GM19468 (cell line): ENCODE data around the gene C1GALT1C1.
"Not testable (repeated sequence)": the region's sequence is repeated elsewhere in the genome, so short reads cannot be mapped to it uniquely, and the experiment has no call there.

Experiments used
- ATAC-seq: cut with Tn5 transposase; IDR thresholded peaks from one replicate; pipeline ENCODE4 v1.9.1; 2021; ENCODE audit warnings: mild to moderate bottlenecking, moderate library complexity, moderate number of reproducible peaks; ENCODE audit not compliant: unreplicated experiment; ENCODE audit errors: extremely low read depth

Gene C1GALT1C1

DNA sequence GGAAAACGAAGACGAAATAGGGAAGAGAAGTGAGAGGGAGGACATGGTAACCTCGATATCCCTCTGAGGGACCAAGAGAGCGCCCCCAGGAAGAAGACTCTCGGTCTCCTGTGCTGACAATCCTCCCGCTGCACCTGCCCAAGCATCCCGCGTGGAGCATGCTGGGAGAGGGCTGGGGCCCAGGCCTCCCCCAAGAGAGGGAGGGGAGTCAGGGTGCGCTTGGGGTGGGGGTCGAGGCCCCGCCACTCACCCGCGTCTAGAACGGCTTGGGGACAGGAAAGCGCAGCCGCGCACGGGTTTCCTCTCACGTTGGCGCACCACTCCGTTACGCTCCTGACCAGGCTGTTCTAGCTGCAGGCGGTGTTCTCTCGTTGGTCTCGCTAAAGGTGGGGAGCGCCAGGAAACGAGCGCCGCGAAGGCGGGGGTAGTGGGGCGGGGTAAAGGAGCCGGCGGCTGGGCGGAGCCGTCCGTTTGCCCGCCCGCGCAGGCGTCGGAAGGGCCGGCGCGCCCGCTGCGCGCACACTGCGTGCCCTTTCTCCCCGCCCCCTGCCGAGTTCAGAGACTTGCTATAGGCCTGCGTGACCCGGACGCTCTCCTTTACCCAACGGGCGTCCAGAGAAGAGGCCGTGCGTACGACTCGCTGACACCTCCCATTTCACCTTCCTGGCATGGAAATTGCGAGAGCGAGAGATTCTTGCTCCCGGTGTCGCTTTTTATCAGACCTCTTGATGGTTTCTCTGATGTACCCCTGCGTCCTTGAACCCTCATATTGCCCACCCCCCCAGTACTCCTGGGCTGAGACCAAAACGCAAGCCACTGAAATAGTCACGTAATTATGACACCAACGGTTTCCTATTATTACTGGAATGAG lies at the start of gene C1GALT1C1:
TSS of gene C1GALT1C1 (minus strand) at position 388 of the 871 bp plus-strand sequence. CDS start 2,888 bp downstream, outside the sequence.
- peak; percentile 96 for ATAC-seq

DNA sequence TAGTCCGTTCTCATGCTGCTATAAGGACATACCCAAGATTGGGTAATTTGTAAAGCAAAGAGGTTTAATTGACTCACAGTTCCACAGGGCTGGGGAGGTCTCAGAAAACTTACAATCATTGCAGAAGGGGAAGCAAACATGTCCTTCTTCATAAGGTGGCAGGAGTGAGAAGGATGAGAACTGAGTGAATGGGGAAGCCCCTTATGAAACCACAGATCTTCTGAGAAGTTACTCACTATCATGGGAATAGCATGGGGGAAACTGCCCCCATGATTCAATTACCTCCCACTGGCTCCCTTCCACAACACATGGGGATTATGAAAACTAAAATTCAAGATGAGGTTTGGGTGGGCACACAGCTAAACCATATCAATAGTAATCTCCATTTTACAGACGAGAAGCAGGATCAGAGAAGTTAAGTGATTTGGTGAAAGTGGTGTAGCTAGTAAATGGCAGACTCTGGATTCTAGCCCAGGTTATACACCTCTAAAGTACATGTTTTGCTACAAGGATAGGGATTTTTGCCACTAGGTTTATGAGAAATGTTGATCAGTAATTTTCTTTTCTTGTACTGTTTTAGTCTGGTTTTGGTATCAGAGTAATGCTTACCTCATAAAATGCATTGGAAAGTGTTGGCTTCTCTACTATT lies 47.3 kb upstream of the C1GALT1C1 start:
- ATAC-seq = no peak

DNA sequence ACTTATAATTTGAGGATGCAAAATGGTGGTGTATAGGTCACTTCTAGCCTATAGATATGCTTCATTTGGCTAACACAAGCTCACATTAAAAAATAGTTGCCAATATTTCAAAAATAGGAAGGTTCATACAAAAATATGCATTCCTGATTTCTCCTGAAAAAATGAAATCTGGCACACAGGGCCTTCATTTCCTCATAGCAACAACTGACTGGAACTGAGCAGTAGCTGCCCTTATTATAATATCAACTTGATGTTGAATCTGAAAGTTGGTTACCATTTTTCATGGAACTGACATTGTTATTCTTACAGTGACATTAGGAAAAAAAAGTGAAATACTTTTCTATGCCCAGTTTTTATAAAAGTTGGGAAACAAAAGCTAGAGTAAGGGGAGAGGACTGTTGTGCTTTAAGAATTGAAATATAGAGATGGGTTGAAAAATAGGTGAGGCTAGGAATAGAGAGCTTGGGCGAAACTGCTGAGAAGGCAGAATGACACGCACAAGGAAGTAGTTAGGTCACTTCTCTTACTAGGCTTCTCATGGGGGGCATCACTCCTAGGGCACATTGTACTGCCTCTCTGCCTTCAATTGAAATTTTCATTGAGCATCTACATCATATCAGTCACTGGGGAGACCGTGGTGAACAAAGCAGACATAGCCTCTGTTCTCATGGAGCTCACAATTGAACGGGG lies 43.1 kb upstream of the C1GALT1C1 start:
- ATAC-seq = no peak

DNA sequence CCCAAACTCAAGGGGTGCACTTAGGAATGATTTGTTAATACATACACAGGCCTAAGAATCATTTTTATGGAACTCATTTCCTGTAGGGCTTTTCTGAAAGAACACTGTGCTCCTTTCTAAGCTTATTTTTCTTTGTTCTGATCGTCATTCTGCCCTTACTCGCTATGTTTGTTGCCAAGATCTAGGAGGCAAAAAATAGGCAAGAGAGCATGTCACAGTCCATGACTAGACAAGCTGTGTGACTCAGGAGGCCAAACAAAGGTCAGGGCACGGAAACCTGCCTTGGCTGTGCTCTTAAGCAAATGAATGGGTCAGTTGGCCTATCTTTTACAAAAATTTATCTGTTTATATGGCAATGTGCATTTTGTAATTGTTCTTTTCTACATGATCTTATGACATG lies 42.5 kb upstream of the C1GALT1C1 start:
- no peak for ATAC-seq

DNA sequence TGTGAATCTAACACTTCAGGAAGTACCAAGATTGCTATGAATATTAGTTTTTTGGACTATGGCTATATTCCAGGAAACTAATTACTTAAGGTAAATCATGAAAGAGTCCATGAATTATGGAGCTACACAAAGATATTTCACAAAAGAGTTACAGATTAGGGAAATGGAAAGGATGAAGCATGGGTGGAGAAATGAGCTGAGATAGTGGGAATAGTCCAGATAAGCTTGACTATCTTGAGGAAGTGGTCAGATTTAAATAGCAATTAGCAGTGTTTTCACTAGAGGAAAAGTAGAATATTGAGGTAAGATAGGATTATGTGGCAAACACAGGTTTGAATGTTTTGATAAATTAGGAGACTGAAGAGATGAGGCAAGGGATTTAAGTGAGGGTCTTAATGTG lies 42.1 kb upstream of the C1GALT1C1 start:
- no peak for ATAC-seq

DNA sequence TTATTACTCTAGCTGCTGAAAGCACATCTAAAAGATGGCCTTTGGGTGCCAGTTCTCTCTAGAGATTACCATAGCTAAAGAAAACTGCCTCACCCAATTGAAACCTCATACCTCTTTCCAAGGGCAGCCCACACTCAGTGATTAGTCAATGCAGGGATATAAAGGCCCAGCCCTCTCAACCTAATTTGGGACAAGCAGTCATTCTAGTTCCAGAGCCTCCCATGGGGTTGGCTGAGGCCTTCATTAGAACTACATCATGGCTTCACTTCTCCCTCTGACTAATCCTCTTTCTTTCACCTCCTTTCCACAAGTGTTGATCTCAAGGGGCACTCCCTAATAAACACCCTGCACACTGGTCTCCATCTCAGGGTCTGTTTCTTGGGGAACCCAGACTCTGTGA lies 38.5 kb upstream of the C1GALT1C1 start:
- ATAC-seq = no peak

DNA sequence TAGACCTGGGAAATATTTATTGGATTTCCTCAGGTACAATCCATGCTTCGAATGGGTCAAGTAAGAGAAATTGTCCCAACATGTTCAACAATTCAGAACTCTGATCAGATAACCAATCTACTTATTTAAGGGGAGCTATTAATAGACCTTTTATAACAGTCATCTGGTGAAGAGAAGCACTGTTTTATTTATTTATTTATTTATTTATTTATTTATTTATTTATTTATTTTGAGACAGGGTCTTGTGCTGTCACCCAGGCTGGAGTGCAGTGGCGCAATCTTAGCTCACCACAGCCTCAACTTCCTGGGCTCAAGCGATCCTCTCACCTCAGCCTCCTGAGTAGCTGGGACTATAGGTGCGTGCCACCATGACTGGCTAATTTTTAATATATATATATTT lies 34.7 kb upstream of the C1GALT1C1 start:
- ATAC-seq = not testable (repeated sequence)

DNA sequence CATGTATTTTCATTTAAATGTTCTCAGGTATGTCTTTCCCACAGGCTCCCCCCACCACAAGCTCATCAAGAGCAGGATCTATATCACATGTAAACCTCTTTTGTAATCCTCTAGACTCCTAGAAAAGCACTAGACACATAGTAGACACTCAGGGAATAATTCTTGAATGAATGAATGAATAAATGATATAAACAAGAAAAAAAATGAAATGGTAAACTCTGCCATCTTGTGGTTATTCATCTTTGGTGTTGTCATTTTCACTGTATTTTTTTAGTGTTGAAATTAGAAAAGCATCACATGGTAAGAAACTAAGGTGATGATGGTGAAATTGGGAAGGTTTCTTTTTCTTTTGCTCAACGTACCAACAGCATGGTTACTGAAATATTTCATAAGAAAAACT lies 34.2 kb upstream of the C1GALT1C1 start:
- no peak for ATAC-seq

DNA sequence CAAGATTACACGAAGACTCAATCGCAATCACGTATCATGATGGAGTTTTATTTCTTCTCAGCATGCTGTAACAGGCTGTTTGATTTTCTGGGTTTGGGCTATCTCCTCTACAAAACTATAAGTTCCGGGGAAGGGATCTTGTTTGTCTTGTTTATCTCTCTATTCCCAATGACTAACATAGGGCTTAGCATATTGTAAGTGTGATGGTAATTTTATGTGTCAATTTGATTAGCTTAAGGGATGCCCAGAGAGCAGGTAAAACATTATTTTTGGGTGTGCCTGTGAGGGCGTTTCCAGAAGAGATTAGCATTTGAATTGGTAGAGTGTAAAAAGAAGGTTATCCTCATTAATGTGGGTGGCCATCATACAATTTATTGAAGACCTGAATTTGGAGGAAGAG lies 32.8 kb upstream of the C1GALT1C1 start:
- ATAC-seq = no peak

DNA sequence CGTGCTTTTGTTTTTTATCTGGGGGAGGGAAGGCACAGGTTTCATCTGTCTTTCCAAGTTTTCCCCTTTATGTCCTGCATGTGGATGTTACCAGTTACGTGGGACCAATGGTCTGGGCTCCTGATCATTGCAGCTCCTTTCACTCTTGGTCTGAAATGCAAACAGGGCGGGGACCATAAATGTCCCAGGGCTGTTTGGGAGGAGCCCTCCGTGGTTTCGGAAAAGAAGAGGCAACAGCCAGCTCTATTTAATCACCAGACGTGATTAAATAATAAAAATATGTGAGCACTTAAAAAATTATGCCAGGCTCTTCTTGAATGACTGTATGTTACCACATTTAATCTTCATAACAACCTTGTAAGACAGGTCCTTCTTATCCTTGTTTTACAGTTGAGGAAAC lies 30.8 kb upstream of the C1GALT1C1 start:
- ATAC-seq = no peak

DNA sequence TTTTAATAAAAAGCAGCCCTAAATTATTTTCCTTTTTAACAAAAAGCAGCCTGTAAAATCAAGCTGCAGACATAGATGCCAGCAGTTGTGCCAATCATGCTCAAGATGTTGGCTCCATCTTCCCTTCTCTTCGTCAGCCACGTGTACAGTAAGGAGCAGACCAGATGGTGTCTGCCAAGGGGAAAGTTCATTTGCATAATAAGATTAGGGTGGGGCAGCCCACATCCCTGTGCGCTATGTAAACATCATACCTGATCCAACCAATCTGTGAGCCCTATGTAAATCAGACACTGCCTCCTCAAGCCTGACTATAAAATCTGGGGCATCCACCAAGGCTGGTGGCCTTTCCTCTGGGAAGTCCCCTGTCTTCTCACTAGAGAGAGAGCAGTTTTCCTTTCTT lies 23.1 kb upstream of the C1GALT1C1 start:
- no peak for ATAC-seq

DNA sequence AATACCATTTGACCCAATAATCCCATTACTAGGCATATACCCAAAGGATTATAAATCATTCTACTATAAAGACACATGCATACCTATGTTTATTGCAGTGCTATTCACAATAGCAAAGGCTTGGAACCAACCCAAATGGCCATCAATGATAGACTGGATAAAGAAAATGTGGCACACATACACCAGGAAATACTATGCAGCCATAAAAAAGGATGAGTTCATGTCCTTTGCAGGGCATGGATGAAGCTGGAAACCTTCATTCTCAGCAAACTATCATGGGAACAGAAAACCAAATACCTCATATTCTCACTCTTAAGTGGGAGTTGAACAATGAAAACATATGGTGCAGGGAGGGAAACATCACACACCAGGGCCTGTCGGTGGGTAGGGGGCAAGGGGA lies 22.4 kb upstream of the C1GALT1C1 start:
- not testable (repeated sequence) for ATAC-seq

DNA sequence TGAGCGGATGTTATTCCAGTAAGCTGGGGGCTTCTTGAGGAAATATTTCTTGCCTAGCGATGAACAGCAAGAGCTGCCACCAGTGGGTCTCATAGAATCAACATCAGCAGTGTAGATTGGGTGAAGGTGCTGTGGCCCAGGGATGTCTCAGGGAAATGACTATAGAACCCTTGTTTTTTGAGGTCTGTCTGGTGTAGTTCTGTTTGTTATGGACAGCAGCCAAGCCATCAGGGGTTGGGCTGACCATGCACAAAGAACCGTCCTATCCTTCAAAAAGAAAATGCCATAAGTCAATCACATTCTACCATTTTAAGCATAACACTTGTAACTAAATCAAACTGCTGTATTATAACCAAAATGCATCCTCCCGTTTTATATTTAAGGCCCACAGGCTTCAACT lies 17.3 kb upstream of the C1GALT1C1 start:
- ATAC-seq = no peak

DNA sequence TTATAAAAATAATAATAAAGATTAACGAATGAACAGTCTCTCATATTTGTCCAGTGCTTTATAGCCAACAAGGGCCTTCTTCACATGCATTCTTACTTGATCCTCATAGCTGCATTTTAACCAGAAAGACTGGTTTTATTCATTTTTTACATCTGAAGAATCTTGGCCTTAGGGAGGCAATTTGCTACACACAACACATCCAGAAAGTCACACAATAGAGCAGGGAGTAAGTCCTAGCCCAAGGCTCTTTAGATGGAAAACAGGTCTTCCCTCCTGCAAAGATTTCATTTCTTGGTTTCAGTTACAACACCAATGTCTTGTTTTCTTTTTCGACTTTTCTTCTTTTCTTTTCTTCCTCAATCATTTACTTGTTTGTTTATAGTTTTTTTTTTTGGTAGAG lies 13.0 kb upstream of the C1GALT1C1 start:
- no peak for ATAC-seq

DNA sequence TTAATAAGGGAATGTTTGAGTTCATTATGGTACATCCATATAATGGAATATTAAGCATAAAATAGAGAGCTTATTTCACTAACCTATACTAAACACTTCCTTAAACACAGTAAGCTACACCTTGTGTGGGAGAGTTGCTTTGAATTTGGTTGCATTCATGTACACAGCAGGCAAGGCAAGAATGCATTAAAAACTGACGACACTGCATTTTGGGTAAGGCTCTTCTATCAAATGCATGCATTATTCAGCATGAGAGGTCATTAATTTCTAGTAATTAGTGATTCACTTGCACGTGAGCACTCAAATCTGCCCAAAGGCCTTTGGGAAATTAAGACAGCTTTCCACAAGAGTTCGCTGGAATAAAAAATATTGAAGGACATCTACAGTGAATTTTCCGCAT lies 8.8 kb upstream of the C1GALT1C1 start:
- ATAC-seq = no peak

DNA sequence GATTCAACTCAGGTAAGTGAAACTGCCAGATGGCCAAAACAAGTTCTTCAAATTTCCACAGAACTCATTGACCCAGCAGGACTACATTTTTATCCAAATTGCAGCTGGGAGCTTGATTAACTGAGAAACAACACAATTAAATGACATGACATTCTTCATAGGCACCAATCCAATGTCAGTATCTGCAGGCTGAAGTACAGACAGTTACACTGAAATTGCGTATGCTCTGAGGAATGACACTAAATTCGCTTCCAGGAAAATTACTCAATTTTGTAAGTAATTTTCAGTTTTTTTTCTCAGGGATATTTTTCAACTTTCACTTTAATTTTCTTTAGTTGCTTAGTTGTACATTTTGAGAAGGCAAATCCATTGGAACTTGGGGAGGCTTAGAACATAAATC lies 4.5 kb downstream of the C1GALT1C1 start:
- no peak for ATAC-seq

DNA sequence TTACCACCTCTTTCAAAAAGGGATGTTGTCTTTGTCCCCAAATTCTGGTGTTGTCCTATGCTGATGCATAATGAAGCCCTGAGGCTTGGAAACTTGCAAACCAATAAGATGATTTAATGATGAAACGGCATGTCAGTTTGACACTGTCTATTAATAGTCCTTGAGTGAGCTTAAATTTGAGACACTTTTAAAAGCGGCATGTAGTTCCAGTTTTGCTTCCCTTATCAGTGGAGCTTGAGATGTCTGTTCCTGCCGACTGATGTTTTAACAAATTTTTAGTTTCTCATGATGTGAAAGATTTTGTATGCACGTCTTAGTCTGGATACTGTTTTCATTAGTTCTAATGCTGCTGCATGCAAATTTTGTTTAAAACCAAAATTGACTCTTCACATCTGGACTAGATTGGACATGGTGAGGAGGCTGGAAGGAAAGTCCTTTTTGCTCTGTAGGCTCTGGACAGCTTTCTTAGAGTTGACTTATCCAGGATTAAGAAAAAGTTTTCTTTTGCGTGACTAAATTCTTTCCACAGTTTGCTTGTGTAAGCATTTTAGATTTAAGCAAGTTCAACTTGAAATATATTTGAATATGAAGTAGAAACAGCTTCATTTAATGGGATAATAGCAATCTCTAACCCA lies 11.7 kb downstream of the C1GALT1C1 start:
- ATAC-seq = no peak

DNA sequence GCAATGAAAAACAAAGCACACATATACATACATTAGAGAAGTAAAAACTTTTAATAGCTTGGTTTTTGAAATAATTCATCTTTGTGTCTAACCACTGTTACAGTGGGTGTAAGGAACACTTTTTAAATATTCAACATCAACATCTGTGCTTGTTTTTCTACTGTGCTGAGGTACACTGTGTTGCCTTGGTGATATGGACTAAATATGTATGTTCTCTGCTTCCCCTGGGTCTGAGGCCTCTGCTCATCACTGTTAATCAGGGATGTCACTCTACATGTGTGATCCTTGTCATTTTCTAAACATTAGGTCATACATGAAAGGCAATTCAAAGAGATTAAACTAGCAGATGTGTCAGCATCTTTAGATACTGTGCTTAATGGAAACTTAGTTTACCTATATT lies 15.0 kb downstream of the C1GALT1C1 start:
- ATAC-seq = no peak

DNA sequence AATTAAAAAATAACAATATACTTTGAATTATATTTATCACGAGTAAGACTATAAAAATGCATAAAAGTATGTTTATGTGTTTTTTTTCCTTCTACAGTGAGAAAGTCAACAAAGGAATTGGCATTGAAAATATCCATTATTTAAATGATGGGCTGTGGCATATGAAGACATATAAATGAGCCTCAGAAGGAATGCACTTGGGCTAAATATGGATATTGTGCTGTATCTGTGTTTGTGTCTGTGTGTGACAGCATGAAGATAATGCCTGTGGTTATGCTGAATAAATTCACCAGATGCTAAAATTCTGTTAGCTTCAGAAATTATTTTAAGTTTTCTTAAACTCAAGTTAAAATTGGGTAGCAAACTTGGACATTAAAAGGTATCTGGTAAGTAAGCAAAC lies 17.8 kb downstream of the C1GALT1C1 start:
- ATAC-seq = no peak

DNA sequence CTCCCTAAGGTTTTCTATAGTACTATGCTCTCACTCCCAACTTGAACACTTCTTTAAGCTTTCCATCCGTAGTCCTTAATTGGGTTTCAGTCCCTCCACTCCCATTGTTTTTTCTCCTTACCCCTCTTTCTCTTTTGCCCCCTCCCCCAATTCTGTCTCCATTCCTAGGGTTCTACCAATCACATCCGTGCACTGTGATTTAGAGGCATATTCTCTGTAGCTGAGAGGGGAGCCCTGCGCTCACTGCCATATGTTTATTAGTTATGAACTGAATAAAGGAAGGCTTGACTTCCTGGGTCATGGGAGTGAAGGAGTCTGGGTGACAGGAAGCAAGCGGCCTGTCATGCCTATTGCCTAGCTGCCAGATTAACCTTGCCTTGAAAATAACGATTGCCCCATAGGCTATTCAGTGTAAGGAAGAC lies 25.5 kb downstream of the C1GALT1C1 start:
- ATAC-seq = no peak
